Epithelial cell of esophagus (primary cell): Measurements from ENCODE around the gene TMPRSS2.

Source experiments
- DNase-seq: peaks from one replicate; pipeline ENCODE4 v3.0.0; 2010; ENCODE audit warnings: low read depth
- H3K4me3 ChIP-seq: 2 replicates; pipeline ENCODE4 v1.5.1; 2011; ENCODE audit warnings: mild to moderate bottlenecking, low read length, control low read depth
- TF ChIP-seq, protein P1 (sequence below): IDR thresholded peaks from 2 replicates; pipeline ENCODE4 v1.5.1; 2011; ENCODE audit warnings: low read depth, mild to moderate bottlenecking, low read length, control low read depth, inconsistent platforms; ENCODE audit not compliant: insufficient read depth; ENCODE audit errors: missing control alignments

The TMPRSS2 gene

DNA sequence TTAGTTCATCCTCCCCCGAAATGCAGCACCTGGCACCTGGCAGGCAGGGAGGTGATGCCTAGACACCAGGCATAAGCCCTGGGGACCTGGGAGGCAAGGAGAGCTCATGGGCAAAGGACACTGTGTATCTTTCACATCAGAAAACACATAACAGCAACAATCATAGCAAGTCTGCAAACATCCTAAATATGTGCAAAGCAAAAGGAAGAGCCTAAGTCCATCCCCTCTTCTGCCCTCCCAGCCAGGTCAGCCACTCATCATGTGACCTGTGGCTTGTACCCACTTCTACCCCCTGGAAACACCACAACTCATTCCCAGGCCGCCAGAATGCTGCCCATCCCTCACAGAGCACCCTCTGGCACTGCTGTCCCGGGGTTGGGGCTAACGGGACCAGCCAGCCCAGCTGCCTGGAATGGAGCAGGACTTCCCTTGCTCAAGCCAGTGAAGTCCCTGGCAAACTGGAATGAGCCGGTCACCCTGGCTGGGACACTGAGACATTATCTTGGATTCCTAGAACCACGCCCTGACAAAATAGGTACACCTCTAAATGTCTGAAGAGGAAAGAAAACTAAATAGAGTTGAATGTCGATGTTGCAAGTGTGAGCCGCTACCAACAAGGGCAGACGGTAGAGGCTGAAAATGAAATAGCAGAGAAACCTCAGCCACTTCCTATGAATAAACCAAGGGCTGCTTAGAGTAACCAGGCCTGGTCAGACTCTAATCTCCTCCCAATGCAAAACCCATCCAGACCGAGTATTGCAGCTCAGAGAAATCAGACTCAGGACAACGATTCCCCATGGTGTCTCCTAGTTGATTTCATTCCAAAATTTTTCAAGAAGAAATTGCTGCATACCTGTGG lies 29.4 kb downstream of the TMPRSS2 start:
- DNase-seq = no peak
- TF ChIP-seq, protein P1, sequence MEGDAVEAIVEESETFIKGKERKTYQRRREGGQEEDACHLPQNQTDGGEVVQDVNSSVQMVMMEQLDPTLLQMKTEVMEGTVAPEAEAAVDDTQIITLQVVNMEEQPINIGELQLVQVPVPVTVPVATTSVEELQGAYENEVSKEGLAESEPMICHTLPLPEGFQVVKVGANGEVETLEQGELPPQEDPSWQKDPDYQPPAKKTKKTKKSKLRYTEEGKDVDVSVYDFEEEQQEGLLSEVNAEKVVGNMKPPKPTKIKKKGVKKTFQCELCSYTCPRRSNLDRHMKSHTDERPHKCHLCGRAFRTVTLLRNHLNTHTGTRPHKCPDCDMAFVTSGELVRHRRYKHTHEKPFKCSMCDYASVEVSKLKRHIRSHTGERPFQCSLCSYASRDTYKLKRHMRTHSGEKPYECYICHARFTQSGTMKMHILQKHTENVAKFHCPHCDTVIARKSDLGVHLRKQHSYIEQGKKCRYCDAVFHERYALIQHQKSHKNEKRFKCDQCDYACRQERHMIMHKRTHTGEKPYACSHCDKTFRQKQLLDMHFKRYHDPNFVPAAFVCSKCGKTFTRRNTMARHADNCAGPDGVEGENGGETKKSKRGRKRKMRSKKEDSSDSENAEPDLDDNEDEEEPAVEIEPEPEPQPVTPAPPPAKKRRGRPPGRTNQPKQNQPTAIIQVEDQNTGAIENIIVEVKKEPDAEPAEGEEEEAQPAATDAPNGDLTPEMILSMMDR = no peak
- no peak overlapping the region for H3K4me3 ChIP-seq

DNA sequence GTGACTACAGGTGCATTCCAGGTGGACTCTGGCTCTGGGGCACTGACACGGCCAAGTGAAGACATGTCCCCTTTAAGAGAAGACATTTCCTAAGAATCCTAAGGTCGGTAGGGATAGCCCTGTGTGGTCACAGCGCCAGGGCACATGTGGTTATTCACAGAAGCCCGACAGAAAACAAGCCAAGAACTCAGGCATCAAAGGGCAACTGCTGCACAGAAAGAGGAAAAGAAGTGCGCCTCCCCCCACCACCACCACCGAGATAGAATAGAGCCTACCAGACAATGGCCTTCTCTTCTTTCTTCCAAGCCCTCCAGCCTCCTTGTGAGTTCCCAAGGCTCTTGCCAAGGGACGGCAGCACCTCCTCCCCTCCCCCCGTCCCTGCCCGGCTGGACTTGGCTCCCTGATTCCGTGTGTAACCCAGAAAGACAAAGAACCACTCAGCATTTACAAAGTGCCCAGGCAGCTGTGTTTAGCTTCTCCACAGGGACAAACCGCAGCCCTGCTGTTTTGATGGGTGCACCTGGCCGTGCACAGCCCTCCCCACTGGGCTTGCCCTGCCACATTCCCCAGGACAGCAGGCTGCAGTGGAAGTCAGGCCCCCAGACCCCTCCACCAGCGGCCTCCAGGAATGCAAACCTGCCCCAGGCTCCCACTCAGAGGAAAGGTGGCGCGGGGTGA lies 30.2 kb downstream of the TMPRSS2 start:
- H3K4me3 ChIP-seq = no peak overlapping the region
- DNase-seq = no peak
- TF ChIP-seq, protein P1 = no peak

DNA sequence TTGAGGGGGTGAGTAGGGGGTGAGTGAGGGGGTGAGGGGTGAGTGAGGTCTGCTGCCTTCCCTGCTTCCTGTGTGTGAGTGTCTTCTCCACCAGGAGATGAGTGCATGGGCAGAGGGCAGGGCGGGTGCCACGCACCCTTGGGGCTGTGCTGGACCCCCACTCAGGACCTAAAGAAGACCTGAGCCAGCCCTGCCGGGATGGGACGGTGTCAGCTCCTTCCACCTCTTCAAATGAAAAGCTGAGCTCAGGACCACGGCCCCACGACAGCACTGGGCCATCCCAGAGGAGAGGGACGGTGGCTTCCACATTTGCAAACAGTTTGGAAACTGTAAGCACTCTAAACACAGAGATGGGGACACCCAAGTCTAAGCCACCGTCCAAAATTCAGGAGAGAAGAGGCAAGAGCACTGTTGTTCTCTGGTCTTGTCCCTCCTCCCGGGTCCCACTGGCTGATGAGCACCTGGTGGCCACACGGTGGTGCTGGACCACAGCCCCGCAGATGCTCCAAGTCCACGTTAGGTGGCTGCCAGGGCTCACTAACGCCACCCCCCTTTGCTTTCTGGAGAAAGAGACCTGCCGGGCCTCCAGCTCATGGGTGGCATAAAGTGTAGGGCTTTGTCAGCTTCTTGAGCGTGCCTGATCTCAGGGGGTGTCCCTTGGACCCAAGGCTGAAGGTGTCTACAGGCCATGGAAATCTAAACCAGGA lies 32.1 kb downstream of the TMPRSS2 start:
- H3K4me3 ChIP-seq = no peak overlapping the region
- TF ChIP-seq, protein P1 = no peak
- DNase-seq = no peak

DNA sequence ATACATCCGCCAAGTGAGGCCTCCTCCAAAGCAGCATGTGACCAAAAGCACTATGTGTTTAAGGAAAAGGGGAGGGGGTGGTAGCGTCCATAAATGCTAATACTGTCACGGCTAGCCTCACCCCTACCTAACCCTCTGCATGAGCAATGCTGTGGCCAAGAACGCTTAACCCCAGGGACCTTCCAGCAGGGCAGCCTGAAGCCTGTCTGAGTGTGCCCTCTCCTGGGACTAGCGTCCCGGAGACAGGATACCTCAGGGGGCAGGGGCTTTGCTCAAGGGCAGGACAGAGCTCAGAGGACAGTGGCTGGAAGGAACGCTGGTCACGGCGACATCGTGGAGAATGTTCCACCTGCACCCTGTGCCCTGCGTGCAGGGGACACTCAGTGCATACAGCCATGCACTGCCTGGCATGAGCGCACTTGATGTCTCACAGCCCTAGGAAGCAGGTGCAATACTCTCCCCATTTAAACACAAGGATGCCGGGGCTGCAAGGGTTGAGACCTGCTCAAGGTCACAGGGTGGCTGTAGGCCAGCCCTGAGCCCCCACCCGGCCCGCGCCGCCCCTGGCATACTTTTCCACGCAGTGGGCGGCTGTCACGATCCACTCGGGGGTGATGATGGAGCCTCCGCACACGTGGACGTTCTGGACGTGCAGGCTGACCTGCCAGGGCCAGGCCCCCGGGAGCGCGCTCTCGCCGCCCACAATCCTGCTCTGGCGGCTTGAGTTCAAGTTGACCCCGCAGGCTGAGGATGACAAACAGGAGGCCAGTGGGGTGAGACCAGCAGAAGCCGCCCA lies 35.0 kb downstream of the TMPRSS2 start:
- TF ChIP-seq, protein P1 = no peak
- H3K4me3 ChIP-seq = no peak overlapping the region
- no peak for DNase-seq

DNA sequence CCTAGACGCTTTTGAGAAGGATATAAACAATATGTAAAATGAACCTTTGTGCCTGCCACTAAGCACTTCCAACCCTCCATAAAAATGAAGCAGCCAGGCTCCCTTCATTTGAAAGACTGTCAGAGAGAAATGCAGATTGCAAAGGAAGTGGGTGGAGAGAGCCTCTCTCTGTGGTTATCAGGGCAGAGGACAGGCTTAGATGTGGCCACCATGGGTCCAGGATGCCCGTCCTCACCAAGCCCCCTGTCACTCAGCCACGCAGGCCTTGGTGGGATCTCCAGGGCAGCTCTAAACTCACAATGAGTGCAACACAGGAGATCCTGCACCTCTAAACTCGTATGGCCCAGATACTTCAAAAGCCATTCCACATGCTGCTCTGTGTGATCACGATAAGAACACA lies 37.9 kb downstream of the TMPRSS2 start:
- no peak for DNase-seq
- no peak overlapping the region for H3K4me3 ChIP-seq
- TF ChIP-seq, protein P1 = no peak

DNA sequence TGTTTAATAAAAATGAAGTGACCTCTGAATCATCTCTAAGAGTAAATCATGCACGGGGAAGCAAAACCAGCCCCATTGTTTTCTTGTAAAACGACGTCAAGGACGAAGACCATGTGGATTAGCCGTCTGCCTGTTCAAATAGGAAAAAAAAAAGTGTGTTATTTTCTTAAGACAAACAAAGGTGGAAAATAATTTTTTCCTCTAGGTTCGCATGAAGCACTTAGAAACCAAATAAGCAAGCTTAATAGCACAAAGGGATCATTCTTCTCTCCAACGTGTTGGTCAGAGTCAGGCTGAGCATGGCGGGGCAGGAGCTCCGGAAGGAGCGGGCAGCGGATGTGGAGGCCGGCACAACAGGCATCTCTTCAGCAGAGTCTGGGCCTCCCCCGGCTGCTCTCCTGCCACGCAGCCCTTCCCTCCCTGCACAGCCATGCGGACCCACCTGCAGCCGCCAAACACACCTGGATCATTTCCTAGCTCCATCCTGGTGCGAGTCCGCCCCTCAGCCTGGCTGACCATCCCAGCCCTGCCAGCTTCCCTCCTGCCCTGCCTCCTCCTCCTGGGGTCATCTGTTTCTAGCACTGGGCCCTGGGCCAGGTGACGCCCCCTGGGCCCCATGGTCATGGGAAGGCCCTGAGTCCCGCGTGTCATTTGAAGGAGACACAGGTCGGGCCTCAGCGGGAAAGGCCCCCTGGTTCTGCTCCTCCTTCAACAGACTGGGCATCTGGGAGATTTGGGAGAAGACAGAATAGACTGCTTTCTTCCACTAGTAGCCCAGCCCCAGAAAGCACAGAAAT lies 41.7 kb downstream of the TMPRSS2 start:
- TF ChIP-seq, protein P1 = no peak
- no peak for DNase-seq
- no peak overlapping the region for H3K4me3 ChIP-seq
